Hematopoietic multipotent progenitor cell treated with erythropoietin and hydrocortisone succinate and interleukin-3 and kit ligand, for 8 days (in vitro differentiated cells): ENCODE measurements around the gene SPTSSB.

ENCODE experiments used
- DNase-seq: peaks from one replicate; pipeline ENCODE4 v3.0.0-alpha.2; 2015

The SPTSSB gene, protein sequence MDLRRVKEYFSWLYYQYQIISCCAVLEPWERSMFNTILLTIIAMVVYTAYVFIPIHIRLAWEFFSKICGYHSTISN

DNA sequence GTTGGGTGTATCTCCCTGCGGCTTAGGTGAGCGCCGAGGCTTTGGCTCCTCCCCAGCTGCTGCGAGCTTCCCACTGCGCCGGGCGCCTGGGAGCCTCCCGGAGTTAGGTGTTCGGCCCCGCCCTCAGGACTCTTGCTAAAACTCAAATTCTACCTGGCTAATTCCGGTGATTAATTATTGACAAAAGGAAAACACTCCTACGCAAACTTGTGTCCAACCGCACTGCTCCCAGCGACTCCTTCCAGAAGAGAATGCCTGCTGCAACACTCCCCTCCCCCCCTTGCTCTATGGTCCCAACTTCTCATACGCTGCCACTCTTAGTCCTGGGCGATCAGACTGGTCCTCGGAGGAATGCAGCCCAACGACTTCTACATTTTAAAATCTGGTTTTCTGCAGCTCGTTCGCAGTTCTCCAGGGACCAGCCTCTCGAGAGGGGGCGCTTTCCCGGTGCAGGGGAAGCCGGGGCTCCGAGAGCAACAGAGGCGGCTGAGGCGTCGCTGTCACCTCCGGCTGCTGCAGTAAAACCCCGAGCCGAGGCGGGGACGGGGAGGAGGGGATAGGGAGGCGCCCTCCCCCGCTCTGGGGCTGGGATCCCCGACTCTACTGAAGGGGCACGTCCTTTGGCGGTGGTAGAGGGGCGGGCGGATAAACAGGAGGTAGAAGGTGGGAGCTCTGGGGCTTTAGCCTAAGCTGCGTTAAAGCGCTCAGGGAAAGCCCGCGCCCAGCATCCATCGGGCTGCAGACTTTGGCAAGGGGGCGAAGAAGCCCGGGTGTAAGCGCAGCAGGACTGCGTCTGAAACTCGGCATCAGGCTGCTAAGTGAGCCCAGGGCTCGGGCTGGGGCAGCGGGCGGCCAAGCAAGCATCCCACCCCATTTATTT, at the start of gene SPTSSB:
Gene SPTSSB, minus strand, starts transcription at position 77 of the 880 bp plus-strand sequence. CDS start 25,194 bp downstream, outside the sequence.
- no peak for DNase-seq

DNA sequence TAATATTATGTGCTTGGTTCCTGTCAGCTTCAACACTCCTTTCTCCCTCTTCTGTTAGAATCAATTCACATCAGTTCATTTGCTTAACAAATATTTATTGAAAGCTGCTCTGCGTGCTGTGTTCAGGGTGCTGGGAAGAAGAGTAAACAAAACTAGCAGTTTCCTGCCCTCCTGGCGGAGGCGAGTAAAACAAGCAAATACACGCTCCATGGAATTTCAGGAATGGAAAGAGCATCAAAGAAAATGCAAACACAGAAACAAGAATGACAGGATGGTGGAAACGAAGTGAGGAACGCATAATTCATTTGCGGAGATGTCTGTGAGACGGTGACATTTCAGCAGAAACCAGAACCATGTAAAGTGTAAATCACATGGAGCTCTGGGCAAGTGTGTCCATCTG, 49.4 kb upstream of the SPTSSB start:
- DNase-seq, result no peak

DNA sequence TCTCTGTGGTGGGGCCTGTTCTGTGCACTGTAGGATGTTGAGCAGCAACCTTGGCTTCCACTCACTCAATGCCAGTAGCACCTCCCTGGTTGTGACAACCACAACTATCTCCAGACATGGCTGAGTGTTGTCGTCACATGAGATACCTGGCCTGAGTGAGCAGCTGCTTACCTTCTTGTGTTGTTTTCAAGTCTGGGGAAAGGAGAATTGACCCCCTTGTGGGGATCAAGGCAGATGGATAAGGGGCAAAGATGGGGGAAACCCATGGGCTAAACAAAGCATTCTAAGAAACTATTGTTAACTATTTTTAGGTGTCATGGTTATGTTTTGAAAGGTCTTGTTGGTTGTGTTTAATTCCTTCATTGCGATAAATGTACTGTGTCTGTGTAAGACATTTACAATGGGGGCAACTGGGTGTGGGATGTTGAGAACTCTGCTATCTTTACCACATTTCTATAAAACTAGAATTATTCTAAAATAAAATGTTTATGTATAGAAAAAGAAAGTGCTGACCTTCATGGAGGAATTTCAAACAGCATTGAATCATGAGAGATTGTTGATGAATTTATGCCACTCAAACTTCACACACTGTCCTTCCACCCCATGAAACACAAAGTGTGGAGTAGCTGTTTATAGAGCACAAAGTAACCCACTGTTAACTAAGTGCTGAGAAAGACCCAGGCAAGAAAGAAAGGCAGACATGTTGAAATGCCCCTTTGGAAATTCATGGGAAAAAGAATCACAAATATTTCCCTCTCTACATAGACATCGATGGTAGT, 48.4 kb upstream of the SPTSSB start:
- no peak for DNase-seq

DNA sequence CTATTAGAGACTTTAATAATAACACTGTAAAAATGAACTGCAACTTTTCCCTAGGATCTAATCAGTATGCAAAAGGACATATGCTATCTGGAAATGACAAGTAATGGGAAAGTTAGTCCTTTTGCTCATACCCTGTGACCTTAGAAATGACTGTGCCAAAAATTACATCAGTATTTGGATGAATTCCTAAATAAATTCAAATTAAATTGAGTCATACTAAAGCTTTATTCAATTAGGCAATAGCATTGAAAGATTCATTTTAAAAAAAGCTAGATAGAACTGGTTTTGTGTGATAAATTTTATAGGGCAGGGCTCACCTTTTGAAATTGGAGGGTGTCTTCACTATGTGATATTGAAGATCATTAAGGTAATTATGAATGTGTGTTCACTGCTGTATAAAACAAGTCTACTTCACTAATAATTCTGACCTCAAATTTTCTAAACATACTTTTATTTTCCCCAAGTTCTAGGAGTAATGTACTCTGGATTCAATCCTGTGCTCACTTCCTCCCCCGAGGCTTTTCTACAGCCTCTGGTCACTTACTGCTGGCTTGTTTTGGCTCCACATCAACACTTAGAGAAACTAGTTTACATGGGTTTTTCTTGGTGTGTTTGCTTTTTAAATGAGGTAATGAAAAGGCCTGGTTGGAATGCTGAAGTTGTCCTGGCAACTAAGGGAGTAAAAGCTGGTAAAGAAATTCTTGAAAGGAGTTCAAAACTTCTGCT, 44.4 kb upstream of the SPTSSB start:
- DNase-seq, result no peak

DNA sequence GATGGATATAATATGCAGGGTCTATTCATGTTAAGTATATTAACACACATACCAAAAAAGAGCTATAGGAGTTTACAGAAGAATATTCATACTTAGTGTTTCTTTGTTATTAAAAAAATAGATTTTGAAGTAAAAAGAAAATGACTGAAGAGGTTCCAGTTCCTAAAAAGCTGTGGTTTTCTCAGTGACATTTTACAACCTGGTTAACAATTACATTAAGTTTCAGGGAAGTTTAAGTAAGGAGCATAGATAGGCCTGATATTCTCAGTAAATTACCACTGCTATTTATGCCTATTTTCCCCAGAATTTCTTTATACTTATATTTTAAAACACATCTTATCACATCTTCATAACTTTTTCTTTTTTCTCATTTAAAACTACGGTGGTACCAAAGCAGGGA, 43.6 kb upstream of the SPTSSB start:
- no peak for DNase-seq

DNA sequence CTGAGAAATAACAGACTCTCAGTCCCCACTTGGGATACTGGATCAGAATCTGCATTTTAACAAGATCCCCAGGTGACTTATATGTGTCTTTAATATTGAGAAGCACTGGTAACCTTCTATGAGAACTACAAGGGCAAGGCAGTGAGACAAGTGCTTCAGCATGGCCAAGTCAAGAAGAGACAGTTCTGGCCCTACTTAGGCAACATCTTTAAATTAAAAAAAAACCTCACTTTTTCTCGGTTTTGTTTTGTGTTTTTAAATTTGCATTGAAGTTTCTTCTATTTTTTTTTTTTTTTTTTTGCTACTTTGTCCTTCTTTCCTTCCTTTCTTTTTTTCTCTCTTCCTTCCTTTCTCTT, 42.5 kb upstream of the SPTSSB start:
- DNase-seq, result no peak

DNA sequence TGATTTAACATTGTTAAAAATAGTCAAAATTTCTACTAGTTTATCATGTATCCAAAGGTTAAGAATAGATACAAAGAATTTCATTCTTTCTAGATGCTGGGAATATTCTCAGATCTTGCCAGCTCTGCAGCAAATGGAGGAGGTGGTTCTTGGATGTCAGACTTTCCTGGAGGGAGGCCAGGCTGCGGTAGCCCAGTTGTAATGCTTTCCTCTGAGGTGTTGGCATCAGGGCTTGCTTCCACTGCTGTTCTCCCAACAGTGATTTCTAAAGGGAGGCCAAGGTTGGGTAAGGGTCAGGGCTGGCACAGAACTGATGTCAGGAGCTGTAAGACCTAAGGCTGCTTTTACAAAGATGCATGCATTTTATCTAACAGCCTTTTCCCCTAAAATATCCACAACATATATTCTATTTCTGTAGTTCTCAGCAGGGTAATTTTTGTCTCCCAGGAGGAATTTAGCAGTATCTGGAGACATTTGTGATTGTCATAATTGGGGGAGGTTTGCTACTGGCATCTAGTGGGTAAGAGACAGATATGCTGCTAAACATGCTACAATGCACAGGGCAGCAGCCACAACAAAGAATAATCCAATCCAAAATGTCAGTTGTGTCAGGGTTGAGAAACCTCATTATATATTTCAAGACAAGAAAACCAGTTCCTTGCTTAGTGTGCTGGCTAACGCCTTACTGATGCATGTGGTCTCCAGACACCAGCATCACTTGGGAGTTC, 42.0 kb upstream of the SPTSSB start:
- no peak for DNase-seq

DNA sequence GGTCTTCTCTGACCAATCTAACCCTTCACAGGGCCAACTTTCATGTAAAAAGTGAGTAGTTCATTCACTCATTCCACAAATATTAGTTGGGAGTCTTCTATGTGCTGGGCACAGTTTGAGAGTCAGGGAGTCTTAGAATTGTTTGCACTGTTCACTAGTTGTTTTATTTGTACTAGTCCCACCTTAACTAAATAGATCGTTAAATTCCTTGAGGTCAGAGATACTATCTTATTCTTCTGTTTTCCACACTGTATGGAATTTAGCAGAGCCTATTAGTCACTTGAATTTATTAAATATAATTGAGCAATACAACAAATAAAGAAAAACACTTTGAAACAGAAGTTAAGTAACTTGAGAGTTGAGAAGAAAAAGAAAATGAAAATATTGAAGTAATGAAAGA, 40.8 kb upstream of the SPTSSB start:
- no peak for DNase-seq

DNA sequence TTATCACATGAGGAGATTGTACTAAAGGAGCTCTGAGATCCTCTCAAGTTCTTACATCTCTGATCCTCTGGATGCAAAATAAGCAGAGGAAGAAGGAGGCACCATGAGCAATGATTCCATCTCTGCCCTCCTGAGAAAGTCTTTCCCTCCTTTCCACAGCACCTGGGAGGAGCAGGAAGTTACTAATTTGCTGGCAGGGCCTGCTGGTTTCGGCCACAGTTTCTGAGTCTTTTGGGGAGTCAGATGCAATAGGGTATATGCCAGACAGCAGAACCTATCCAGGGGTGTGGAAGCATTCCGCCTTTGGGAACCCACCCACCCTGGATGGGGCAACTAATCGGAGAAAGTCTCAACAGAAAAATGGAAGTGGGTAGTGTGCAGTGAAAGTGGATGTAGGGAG, 38.5 kb upstream of the SPTSSB start:
- no peak for DNase-seq

DNA sequence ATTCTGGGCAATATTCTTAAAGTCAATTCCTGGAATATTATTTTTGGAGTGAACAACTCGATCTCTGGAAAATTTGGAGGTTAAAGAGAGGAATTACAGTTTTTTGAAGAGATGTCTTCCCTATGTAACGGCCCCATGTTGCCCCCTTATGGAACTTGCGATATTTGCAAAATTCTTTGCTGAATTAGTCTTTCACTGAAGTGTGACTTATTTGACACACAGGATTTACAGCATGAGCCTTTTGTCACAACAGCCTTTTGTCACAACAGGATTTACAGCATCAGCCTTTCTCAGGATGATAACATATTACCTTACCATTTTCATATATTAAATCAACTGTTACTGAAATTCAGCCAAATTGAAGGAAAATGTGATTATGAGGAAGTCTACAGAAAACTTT, 37.8 kb upstream of the SPTSSB start:
- DNase-seq, result peak; percentile 59

DNA sequence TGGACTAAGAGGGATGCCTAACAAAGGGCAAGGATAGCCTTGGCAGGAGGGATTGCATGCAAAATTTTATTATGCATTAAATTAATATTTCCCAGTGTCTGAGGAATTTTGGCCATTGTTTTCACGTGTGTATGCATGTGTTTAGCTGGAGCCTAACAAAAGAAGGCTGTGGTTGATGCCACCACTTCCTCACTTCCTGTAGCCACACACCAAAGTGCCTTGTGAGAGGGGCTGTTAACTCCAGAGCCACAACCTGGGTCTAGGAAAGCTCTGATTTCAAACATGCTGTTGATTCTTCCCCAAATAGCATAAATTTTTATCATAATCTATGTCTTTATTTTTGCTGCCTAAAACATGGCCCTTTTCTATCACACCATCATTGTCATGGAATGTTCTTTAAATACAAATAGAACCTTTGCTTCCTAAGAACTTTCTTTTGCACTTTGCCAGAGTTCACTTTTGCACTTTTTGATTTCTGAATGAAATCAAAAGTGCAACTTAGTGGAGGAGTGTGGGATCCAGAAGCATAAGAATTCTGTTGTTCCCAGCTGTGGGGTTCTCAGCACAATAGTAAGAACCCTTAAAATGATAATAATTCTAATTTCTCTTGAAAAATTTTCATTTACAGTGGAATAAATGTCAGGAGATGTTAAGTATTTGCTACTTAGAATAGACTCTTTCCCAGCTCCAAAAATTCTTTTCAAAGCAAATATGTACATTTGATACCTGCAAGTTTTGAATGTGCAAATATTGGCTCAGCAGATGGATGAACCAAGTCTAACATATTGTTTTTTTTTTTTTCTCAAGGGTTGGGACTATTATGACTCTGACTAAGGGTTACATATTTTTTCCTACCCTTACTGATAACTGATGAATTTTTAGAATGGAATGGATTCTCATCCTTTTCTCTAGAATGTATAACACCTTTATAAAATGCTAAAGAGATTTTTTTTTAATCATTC, 35.6 kb upstream of the SPTSSB start:
- DNase-seq, result no peak

DNA sequence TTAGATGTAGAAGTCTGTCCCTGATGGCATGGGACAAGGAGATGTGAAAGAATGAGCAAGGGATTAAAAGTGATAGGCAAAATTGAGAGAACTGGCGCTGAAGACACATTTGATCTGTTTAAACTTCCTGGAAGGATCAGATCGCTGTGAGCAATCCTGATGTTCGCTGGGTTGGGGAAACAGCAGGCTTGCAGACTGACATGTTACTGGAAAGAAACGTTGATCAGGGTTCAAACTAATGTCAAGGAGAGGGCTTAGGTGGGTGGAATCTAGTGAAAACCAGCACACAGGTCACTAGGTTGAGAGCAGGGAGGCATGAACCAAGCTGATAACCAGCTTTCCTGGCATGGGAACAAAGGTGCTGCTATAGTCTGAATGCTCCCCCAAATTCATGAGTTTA, 34.5 kb upstream of the SPTSSB start:
- no peak for DNase-seq

DNA sequence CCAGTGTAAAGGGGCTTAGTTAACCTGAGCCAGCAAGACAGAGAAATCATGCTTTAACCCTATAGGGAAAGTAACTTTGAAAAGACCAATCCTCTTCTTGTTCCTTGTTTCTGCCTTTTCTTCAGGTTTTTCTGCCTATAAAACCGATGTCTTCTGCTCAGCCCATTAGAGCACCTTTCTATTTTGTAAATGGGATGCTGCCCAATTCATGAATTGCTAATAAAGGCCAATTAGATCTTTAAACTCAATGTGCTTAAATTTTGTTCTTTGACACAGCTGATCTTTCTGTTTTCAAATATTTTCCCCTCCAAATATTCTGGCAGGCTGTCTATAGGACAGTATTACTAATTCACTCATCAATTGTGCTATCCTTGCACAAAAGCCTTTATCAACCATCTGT, 33.8 kb upstream of the SPTSSB start:
- DNase-seq, result no peak

DNA sequence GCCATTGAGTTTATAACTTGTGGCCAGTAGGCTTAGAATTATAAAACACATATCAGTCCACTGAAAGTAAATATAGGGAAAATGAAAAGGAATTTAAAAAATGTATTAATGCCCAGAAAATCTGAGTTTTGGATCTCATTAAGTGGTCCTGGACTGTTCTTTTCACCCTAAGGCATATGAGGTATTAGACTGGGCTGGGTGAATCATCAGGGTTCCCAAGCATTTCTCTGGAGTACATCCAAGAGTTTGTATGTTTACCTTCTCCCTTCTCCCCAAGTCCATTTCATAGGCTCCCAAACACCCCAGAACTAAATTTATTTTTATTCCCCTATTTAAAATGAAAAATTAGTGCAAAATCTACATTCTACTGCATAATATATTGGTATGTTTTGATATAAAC, 31.9 kb upstream of the SPTSSB start:
- DNase-seq, result no peak

DNA sequence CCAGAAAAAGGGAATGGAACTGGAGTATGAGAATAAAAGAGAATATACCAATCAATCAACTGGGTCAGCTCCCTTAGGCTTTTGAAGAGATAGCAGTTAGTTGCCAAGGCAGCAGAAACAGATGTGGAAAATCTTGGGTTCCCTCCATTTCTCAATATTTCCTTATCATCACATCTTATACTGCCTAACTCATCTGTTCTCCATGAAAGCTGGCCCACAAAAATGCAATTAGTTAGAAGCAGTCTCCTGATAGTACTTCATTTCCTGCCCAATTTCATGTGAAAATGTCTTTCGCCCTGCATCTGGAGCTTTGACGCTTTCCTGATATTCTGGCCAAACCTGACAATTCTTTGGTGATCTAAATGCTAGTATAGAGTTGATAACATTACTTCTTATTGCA, 30.1 kb upstream of the SPTSSB start:
- DNase-seq, result no peak

DNA sequence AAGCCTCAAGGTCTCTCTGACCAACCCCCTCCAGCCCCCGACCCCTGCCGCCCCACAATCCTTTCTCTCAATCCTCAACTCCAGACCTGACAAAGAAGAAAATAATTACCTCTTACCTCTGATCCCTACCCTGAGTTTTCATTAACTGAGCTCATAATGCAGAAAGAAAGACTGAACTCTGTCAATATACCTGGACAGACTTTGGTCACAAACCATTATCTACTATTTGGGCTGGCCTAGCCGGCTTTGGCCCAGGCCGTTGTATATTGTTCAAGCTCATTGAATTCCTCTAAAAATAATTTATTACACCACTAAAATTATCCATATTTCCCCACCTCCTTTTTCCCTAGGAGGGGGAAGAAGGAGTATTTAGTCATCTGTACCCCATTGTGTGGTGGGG, 29.3 kb upstream of the SPTSSB start:
- no peak for DNase-seq

DNA sequence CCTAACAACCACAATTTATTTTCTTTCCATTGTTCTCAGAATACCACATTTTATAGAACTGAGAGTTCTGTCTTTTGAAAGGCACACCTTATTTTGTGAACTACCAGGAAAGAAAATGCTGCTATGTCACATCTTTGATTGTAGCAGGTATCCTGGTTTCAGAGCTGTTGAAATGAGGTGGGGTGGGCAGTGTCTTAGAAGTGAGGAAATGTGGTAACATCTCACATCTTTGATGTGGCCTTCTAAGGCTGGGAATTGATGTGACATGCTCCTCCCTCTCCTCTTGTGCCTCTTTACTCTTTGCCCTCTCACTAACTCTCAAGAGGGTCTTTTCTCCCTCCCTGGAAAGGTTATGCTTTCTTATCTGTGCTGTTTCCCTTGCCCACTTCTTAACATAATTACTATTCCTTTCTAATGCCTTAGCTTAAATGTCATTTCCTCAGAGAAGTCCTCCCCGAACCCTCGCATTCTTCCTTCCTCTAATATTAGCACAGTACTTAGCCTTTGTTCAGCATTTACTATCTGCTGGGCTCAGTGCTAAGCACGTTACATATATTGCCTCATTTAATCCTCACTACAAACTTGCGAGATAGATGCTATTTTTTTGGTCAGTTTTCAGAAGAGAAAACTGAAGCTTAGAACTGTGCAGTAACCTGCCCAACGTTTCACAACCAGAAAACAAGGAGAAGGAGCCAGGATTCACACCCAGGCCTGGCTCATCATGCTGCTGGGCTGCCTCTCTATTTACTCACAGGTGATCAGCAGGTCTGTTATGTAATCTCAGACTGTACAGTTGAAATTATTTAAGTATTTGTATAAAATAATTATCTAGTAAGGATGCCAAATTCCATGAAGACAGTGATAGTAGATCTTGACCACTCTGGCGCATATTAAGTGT, 24.0 kb upstream of the SPTSSB start:
- no peak for DNase-seq

DNA sequence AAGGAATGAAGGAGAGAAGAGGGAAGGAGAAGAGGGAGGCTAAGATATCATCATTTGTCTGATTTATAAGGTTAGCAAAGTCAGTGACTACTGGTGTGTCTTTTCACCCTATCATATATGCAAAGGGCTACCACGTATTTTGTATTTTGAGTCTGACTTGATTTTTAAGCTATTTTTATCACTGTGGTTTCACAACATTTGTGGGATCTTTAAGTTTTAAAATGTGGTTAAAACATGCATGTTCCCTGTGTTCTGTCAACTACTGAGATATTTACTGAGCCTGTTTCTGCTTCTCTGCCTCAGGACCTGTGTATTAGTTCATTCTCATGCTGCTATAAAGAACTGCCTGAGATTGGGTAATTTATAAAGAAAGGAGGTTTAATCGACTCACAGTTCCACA, 22.5 kb upstream of the SPTSSB start:
- DNase-seq, result no peak

DNA sequence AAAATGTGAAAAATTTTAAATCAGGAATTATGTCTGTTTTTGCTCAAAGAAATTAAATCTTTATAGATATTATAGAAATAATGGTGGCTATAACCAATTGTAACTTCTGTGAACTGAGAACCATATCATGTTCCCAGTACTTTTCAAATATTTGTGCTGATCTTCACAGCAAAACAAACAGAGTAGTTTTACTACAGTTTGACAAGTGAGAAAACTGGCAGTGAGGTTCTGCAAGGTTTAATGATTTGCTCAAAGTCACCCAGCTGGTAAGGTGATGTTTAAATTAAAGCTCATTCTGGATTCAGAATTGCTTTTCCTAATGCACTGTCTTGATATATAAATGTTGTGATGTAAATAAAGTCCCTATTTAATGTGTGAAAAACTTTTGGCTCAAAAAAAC, 22.0 kb upstream of the SPTSSB start:
- no peak for DNase-seq

DNA sequence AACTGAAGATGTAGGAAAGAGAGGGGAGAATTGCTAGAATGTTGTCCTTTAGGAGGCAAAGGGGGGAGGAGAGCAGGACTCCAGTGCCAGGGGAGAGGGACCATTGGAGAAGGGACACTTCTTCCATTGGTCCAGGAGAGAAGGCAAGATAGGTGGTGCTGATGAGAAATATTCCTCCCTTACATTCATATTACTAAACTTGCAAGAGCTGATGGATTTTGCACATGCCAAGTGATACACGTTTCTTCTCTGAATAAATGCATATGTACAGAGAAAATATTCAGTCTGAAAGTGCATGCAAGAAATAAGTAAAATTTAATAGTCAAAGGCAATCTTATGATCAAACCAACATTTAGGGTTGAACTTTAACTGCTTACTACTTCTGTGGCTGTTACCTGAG, 21.5 kb upstream of the SPTSSB start:
- DNase-seq, result no peak

DNA sequence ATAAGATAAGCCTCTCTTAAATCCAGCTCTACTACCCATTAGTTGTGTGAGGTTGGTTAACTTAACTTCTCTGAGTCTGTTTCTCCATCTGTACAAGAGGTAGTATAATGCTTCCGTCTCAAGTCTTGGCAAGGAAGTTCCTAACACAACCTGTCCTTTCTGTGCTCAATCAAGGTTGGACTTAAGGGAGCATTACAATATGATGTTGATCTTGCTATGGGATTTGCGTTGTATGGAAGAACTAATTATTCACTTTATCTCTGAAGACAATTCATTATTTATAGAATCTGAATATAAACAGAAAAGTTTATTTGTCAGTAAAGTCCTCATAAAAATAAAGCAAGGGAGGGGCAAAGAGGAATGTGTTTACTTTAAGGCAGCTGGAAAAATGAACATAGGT, 18.9 kb upstream of the SPTSSB start:
- DNase-seq, result no peak
